Prostate gland (tissue), 2 donors: ENCODE measurements around the gene RNF180. TPM values are rescaled to one million over a fixed set of nuclear protein-coding genes. Genes with fewer than 3 reads are reported as not detected.

Experiments
- DNase-seq: peaks from one replicate; pipeline ENCODE4 v3.0.0-alpha.2; 2019; ENCODE audit warnings: low spot score
- H3K27ac ChIP-seq, 2 donors: fragments of 200-600 bp; sonication (generic); 2 replicates each; pipeline ENCODE4 v1.5.1; 2017 to 2019
- H3K27me3 ChIP-seq: fragments of 200-600 bp; sonication (generic); replicated peaks from 2 replicates; pipeline ENCODE4 v1.5.1; 2019; ENCODE audit not compliant: insufficient read depth
- H3K36me3 ChIP-seq, 2 donors: fragments of 200-600 bp; sonication (generic); 1 replicate in 1 of 2; 2 replicates in 1 of 2; pipeline versions ENCODE4 v1.5.1 to v1.8.1; 2017 to 2019
- H3K4me1 ChIP-seq: fragments of 200-600 bp; sonication (generic); replicated peaks from 2 replicates; pipeline ENCODE4 v1.5.1; 2019
- H3K4me3 ChIP-seq, 2 donors: fragments of 200-600 bp; sonication (generic); 2 replicates each; pipeline ENCODE4 v1.5.1; 2017 to 2019
- H3K9me3 ChIP-seq: fragments of 200-600 bp; sonication (generic); 2 replicates; pipeline ENCODE4 v1.5.1; 2017
- CTCF ChIP-seq, 4 experiments: fragments of 200-600 bp in 2 of 4; fragments of 450-650 bp in 2 of 4; sonication (generic) in 2 of 4; IDR thresholded peaks; 1 replicate in 3 of 4; 2 replicates in 1 of 4; pipeline ENCODE4 v1.5.1; 2016 to 2019; ENCODE audit warnings: antibody characterized with exemption in 4 of 4, mild to moderate bottlenecking in 2 of 4, moderate library complexity in 2 of 4
- POLR2A ChIP-seq: fragments of 450-650 bp; IDR thresholded peaks from one replicate; pipeline ENCODE4 v1.6.1; 2016; ENCODE audit warnings: antibody characterized with exemption, mild to moderate bottlenecking
- POLR2AphosphoS5 ChIP-seq: sonication (generic); formaldehyde crosslinking; IDR thresholded peaks from one replicate; pipeline ENCODE4 v1.6.1; 2017; ENCODE audit warnings: antibody characterized with exemption
- WGBS: methylation state at CpG from one replicate; pipeline ENCODE4 v1.1.5; 2018; 5-methylcytosine and 5-hydroxymethylcytosine counted together
- intact Hi-C: fragments of 100-400 bp; cut with DNase I; formaldehyde crosslinking; loops from one replicate; pipeline ENCODE4 v1.14.2; 2022
- total RNA-seq, 2 donors: library from RNA; depleted of rRNA; stranded (reverse); fragments of >200 nt; gene quantifications; one replicate each; pipeline ENCODE4 v1.1.0, GENCODE V29; 2016

The RNF180 gene
- total RNA-seq, 2 donors from 2014 or later = 15.1 to 18.0 TPM

GRCh38 chr5:64206653-64207052 lies 41.0 kb downstream of the RNF180 start:
- Histone ChIP-seq H3K27me3 (no peaks in the 10 kb centered on the region), H3K4me3 (no peak overlapping the region), H3K27ac (no peak overlapping the region), H3K9me3 (no peaks in the 10 kb centered on the region), H3K4me1 (no peaks in the 10 kb centered on the region), H3K36me3 (no peaks in the 10 kb centered on the region)
- no peak for DNase-seq
- TF ChIP-seq POLR2A (no peak), CTCF (IDR thresholded peaks at IDR 0.05) (no peak), POLR2AphosphoS5 (no peak)
- intact Hi-C loops = loop anchor here (5.0 kb wide), 1 partner anchor 59 kb away; no protein-coding TSS in a partner anchor
- whole genome bisulfite sequencing = 73% methylated on average over 2 of the region's 2 CpGs

GRCh38 chr5:64207978-64208377 lies 42.3 kb downstream of the RNF180 start:
- Histone ChIP-seq H3K27me3 (no peaks in the 10 kb centered on the region), H3K4me3 (no peak overlapping the region), H3K9me3 (no peaks in the 10 kb centered on the region), H3K27ac (no peak overlapping the region), H3K36me3 (no peaks in the 10 kb centered on the region), H3K4me1 (no peaks in the 10 kb centered on the region)
- TF ChIP-seq POLR2A (no peak), POLR2AphosphoS5 (no peak), CTCF (IDR thresholded peaks at IDR 0.05) (peak in 2 of 4 experiments; percentile 33 to 42)
- 36% methylated on average over 1 of the region's 1 CpG for WGBS
- intact Hi-C loops = loop anchor here (5.0 kb wide), 1 partner anchor 61 kb away; no protein-coding TSS in a partner anchor
- no peak for DNase-seq

- Histone ChIP-seq H3K4me3 (no peak overlapping the region), H3K4me1 (no peaks in the 10 kb centered on the region), H3K9me3 (no peaks in the 10 kb centered on the region), H3K27ac (no peak overlapping the region), H3K36me3 (no peaks in the 10 kb centered on the region), H3K27me3 (no peaks in the 10 kb centered on the region)
- DNase-seq = no peak
- TF ChIP-seq CTCF (IDR thresholded peaks at IDR 0.05) (no peak), POLR2A (no peak), POLR2AphosphoS5 (no peak)
- intact Hi-C loops = loop anchor here (5.0 kb wide), 1 partner anchor 62 kb away; no protein-coding TSS in a partner anchor
These were observed 43.7 kb downstream of the RNF180 start for GRCh38 chr5:64209353-64209752.

GRCh38 chr5:64210866-64211265 lies 45.2 kb downstream of the RNF180 start:
- Histone ChIP-seq H3K9me3 (no peaks in the 10 kb centered on the region), H3K36me3 (no peaks in the 10 kb centered on the region), H3K27me3 (no peaks in the 10 kb centered on the region), H3K4me3 (no peak overlapping the region), H3K4me1 (no peaks in the 10 kb centered on the region), H3K27ac (no peak overlapping the region)
- intact Hi-C loops = loop anchor here (10.0 kb wide), 1 partner anchor 136 kb away; no protein-coding TSS in a partner anchor
- no peak for TF ChIP-seq CTCF (IDR thresholded peaks at IDR 0.05)
- DNase-seq = no peak

GRCh38 chr5:64213011-64213410 lies 47.4 kb downstream of the RNF180 start:
- intact Hi-C loops = loop anchor here (10.0 kb wide), 1 partner anchor 138 kb away; no protein-coding TSS in a partner anchor
- no peak for TF ChIP-seq POLR2AphosphoS5
- TF ChIP-seq CTCF (IDR thresholded peaks at IDR 0.05) = no peak
- TF ChIP-seq POLR2A = no peak
- H3K4me3 ChIP-seq = no peak overlapping the region
- no peaks in the 10 kb centered on the region for H3K36me3 ChIP-seq
- no peaks in the 10 kb centered on the region for H3K4me1 ChIP-seq
- H3K27ac ChIP-seq = no peak overlapping the region
- DNase-seq = no peak
- no peaks in the 10 kb centered on the region for H3K27me3 ChIP-seq
- no peaks in the 10 kb centered on the region for H3K9me3 ChIP-seq
- WGBS = 69% methylated on average over 2 of the region's 2 CpGs
